B cell (primary cell): Measurements from ENCODE around the gene RMI1. TPM values are rescaled to one million over a fixed set of nuclear protein-coding genes. Genes with fewer than 3 reads are reported as not detected.

Experiments used
- ATAC-seq: fragments of 200-7000 bp; cut with Tn5 transposase; one replicate; pipeline ENCODE4 v1.10.0; 2021; ENCODE audit warnings: low read depth, mild to moderate bottlenecking, moderate number of reproducible peaks, moderate library complexity
- CTCF ChIA-PET: fragments of 350-600 bp; sonication (Branson Sonifier 250); formaldehyde crosslinking; loops from one replicate; lab custom pipeline; 2021; ENCODE audit warnings: antibody characterized with exemption, inconsistent platforms; lab: Charles Lee
- POLR2A ChIA-PET: fragments of 350-600 bp; sonication (Branson Sonifier 250); formaldehyde crosslinking; loops from one replicate; lab custom pipeline; 2021; ENCODE audit warnings: antibody characterized with exemption; lab: Charles Lee
- DNase-seq: peaks from one replicate; pipeline ENCODE4 v3.0.0; 2013
- H2AFZ ChIP-seq: 2 replicates; pipeline ENCODE4 v1.6.1; 2012; ENCODE audit warnings: mild to moderate bottlenecking, low read depth, low read length; ENCODE audit not compliant: insufficient read depth, poor library complexity, severe bottlenecking
- H3K27ac ChIP-seq, 2 donors: 1 replicate in 1 of 2; 2 replicates in 1 of 2; pipeline ENCODE4 v1.5.1; 2012 to 2013; ENCODE audit warnings: low read length in 2 of 2, mild to moderate bottlenecking in 2 of 2, moderate library complexity in 1 of 2
- H3K27me3 ChIP-seq, 4 experiments: fragments of 200-600 bp in 1 of 4; sonication (generic) in 1 of 4; replicated peaks in 1 of 4; 1 replicate in 2 of 4; 2 replicates in 2 of 4; pipeline versions ENCODE4 v1.6.1 to v1.7.0; 2013 to 2016; ENCODE audit warnings: low read length in 3 of 4, mild to moderate bottlenecking in 2 of 4, mixed read lengths in 1 of 4, moderate library complexity in 1 of 4; ENCODE audit not compliant: insufficient read depth in 4 of 4, control insufficient read depth in 3 of 4; ENCODE audit errors: control extremely low read depth in 1 of 4
- H3K36me3 ChIP-seq, 2 experiments: replicated peaks in 1 of 2; 1 replicate in 1 of 2; 2 replicates in 1 of 2; pipeline versions ENCODE4 v1.6.1 to v1.7.1; 2013; ENCODE audit warnings: low read length in 1 of 2; ENCODE audit not compliant: insufficient read depth in 2 of 2, control insufficient read depth in 1 of 2; ENCODE audit errors: control extremely low read depth in 1 of 2, extremely low read depth in 1 of 2
- H3K4me1 ChIP-seq, 2 donors: fragments of 200-600 bp in 1 of 2; sonication (generic) in 1 of 2; 1 replicate in 1 of 2; 2 replicates in 1 of 2; pipeline versions ENCODE4 v1.5.1 to v1.6.1; 2013 to 2017; ENCODE audit warnings: low read length in 2 of 2; ENCODE audit not compliant: control insufficient read depth in 2 of 2, insufficient read depth in 2 of 2
- H3K4me2 ChIP-seq: replicated peaks from 2 replicates; pipeline ENCODE3; 2012; ENCODE audit warnings: mild to moderate bottlenecking, low read depth, low read length; ENCODE audit not compliant: poor library complexity, severe bottlenecking
- H3K4me3 ChIP-seq, 5 experiments: fragments of 200-600 bp in 1 of 5; sonication (generic) in 1 of 5; 1 replicate in 3 of 5; 2 replicates in 2 of 5; pipeline versions ENCODE4 v1.5.1 to v1.7.0; 2011 to 2016; ENCODE audit warnings: low read length in 4 of 5, mild to moderate bottlenecking in 4 of 5, low read depth in 2 of 5, control low read depth in 1 of 5, moderate library complexity in 1 of 5; ENCODE audit not compliant: insufficient read depth in 1 of 5; ENCODE audit errors: control extremely low read depth in 1 of 5, extremely low read depth in 1 of 5
- H3K79me2 ChIP-seq: fragments of 200-600 bp; sonication (generic); one replicate; pipeline ENCODE4 v1.6.0; 2016; ENCODE audit warnings: low read length; ENCODE audit not compliant: control insufficient read depth, insufficient read depth
- H3K9ac ChIP-seq: fragments of 200-600 bp; sonication (generic); 2 replicates; pipeline ENCODE4 v1.6.1; 2017; ENCODE audit warnings: mild to moderate bottlenecking, low read length, moderate library complexity
- H3K9me3 ChIP-seq, 3 donors: one replicate each; pipeline versions ENCODE4 v1.6.1 to v1.7.1; 2013; ENCODE audit warnings: low read length in 2 of 3; ENCODE audit not compliant: control insufficient read depth in 2 of 3, insufficient read depth in 1 of 3; ENCODE audit errors: control extremely low read depth in 1 of 3
- H4K20me1 ChIP-seq: 2 replicates; pipeline ENCODE4 v1.6.0; 2012; ENCODE audit warnings: mild to moderate bottlenecking, low read length; ENCODE audit not compliant: insufficient read depth, control insufficient read depth, poor library complexity, severe bottlenecking
- H3K27ac Mint-ChIP-seq: one replicate; pipeline ENCODE4 v1.8.0; 2021; ENCODE audit warnings: mixed read lengths
- H3K27me3 Mint-ChIP-seq: one replicate; pipeline ENCODE4 v1.8.0; 2021; ENCODE audit warnings: mixed read lengths
- H3K4me1 Mint-ChIP-seq: one replicate; pipeline ENCODE4 v1.8.0; 2021; ENCODE audit warnings: mixed read lengths
- H3K4me3 Mint-ChIP-seq: one replicate; pipeline ENCODE4 v1.8.0; 2021; ENCODE audit warnings: mixed read lengths
- H3K9me3 Mint-ChIP-seq: one replicate; pipeline ENCODE4 v1.8.0; 2022; ENCODE audit warnings: mixed read lengths; ENCODE audit not compliant: insufficient read depth
- EZH2 ChIP-seq: IDR thresholded peaks from 2 replicates; pipeline ENCODE4 v1.6.1; 2012; ENCODE audit warnings: borderline replicate concordance, low read depth, mild to moderate bottlenecking, moderate library complexity, low read length; ENCODE audit not compliant: insufficient read depth, poor library complexity, severe bottlenecking
- WGBS: methylation state at CpG from one replicate; pipeline ENCODE4 v1.1.5; 2013; ENCODE audit warnings: missing lambda C conversion rate; ENCODE audit not compliant: insufficient coverage; 5-methylcytosine and 5-hydroxymethylcytosine counted together
- intact Hi-C: fragments of 100-400 bp; cut with micrococcal nuclease; formaldehyde crosslinking; loops from one replicate; pipeline ENCODE4 v1.10.0; 2022
- polyA plus RNA-seq: library from polyadenylated mRNA; depleted of rRNA; stranded (reverse); fragments of >200 nt; gene quantifications from 2 replicates; pipeline ENCODE4 v1.2.3, GENCODE V29; 2012
- total RNA-seq, 2 donors: library from RNA; stranded (reverse); fragments of 120-200 nt in 1 of 2; gene quantifications; 1 replicate in 1 of 2; 2 replicates in 1 of 2; pipeline versions ENCODE4 v1.2.3 to v1.2.4, GENCODE V29; 2013 to 2022
- TF ChIP-seq, protein P1 (sequence below): fragments of 200-600 bp; IDR thresholded peaks from one replicate; pipeline ENCODE4 v1.8.0; 2022; ENCODE audit warnings: antibody characterized with exemption, mild to moderate bottlenecking

The RMI1 gene
- total and polyA plus RNA-seq, 2 donors (not counting 1 experiment from before 2014, with no cell fraction given): 2.0 to 8.6 TPM

DNA sequence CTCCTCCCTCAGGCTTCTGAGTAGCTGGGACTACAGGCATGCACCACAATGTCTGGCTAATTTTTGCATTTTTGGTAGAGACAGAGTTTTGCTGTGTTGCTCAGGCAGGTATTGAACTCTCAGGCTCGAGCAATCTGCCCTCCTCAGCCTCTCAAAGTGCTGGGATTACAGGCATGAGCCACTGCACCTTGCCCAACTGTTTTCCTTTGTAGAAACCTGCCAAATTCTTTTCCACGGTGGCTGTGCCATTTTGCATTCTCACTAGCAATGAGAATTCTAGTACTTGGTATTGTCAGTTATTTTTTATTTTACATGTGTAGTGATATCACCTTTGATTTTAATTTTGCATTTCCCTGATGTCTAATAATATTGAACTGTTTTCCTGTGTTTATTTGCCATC is 7.8 kb downstream of the RMI1 start:
- H3K4me2 ChIP-seq: no peak overlapping the region

DNA sequence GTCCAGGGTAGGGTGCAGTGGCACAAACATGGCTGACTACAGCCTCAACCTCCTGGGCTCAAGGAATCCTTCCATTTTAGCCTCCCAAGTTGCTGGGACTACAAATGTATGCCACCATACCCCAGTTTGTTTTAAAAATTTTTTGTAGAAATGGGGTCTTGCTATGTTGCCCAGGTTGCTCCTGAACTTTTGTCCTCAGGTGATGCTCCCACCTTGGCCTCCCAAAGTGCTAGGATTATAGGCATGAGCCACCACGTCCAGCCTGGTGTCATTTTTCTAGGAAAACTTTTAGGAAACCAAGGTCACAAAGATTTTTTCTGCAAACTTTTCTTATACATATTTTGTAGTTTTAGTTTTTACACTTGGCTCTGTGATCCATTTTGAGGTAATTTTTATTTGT is 10.8 kb downstream of the RMI1 start:
- Mint-ChIP-seq H3K9me3 (no peaks in the 10 kb centered on the region), H3K27ac (no peak overlapping the region), H3K4me1 (peaks cover 15% of the 10 kb centered on the region), H3K4me3 (no peak overlapping the region), H3K27me3 (no peaks in the 10 kb centered on the region)
- H3K4me1 ChIP-seq: peaks cover 0 to 4% of the 10 kb centered on the region in 2 donors
- CTCF ChIA-PET: no interaction called here
- no CpG with 5 or more reads among the region's 1 CpG for WGBS
- no peaks in the 10 kb centered on the region for H3K27me3 ChIP-seq
- H3K4me2 ChIP-seq: no peak overlapping the region
- peaks cover 0 to 1% of the 10 kb centered on the region in 2 experiments for H3K36me3 ChIP-seq
- H3K4me3 ChIP-seq: no peak overlapping the region
- no peak overlapping the region for H3K9ac ChIP-seq
- no peaks in the 10 kb centered on the region for H4K20me1 ChIP-seq
- no peak overlapping the region for H2AFZ ChIP-seq
- intact Hi-C loops: no loop called here
- peaks cover 66% of the 10 kb centered on the region for H3K79me2 ChIP-seq
- ATAC-seq: no peak
- TF ChIP-seq EZH2: no peak
- TF ChIP-seq, protein P1, sequence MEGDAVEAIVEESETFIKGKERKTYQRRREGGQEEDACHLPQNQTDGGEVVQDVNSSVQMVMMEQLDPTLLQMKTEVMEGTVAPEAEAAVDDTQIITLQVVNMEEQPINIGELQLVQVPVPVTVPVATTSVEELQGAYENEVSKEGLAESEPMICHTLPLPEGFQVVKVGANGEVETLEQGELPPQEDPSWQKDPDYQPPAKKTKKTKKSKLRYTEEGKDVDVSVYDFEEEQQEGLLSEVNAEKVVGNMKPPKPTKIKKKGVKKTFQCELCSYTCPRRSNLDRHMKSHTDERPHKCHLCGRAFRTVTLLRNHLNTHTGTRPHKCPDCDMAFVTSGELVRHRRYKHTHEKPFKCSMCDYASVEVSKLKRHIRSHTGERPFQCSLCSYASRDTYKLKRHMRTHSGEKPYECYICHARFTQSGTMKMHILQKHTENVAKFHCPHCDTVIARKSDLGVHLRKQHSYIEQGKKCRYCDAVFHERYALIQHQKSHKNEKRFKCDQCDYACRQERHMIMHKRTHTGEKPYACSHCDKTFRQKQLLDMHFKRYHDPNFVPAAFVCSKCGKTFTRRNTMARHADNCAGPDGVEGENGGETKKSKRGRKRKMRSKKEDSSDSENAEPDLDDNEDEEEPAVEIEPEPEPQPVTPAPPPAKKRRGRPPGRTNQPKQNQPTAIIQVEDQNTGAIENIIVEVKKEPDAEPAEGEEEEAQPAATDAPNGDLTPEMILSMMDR: no peak
- no peak overlapping the region for H3K27ac ChIP-seq
- no peak for DNase-seq
- POLR2A ChIA-PET: no interaction called here
- H3K9me3 ChIP-seq: no peaks in the 10 kb centered on the region

More for the DNA sequence above, 7.8 kb downstream of the RMI1 start:
- H3K27ac ChIP-seq: no peak overlapping the region
- no peaks in the 10 kb centered on the region for H3K9me3 ChIP-seq
- H3K27me3 ChIP-seq: no peaks in the 10 kb centered on the region
- no peaks in the 10 kb centered on the region for H4K20me1 ChIP-seq
- H3K4me3 ChIP-seq: no peak overlapping the region
- DNase-seq (no peak), ATAC-seq (no peak)
- Mint-ChIP-seq H3K27me3 (no peaks in the 10 kb centered on the region), H3K9me3 (no peaks in the 10 kb centered on the region), H3K27ac (no peak overlapping the region), H3K4me3 (no peak overlapping the region), H3K4me1 (peaks cover 23% of the 10 kb centered on the region)
- H3K79me2 ChIP-seq: peaks cover 66% of the 10 kb centered on the region
- H3K36me3 ChIP-seq: peaks cover 0 to 1% of the 10 kb centered on the region in 2 experiments
- no peak overlapping the region for H2AFZ ChIP-seq
- ChIA-PET CTCF (no interaction called here), POLR2A (no interaction called here)
- 100% methylated on average over 1 of the region's 2 CpGs for WGBS
- intact Hi-C loops: loop anchor here (5.0 kb wide), 1 partner anchor 184 kb away; no protein-coding TSS in a partner anchor
- no peak overlapping the region for H3K9ac ChIP-seq
- peaks cover 4 to 7% of the 10 kb centered on the region in 2 donors for H3K4me1 ChIP-seq
- TF ChIP-seq EZH2: no peak
- TF ChIP-seq, protein P1: no peak
